HepG2 (cell line): ENCODE results near the gene HADHA. TPM values are rescaled to one million over a fixed set of nuclear protein-coding genes. Genes with fewer than 3 reads are reported as not detected.
A peak's percentile ranks its signal among the peaks of the same experiment; 100 is the strongest.

Experiments used
- ASH2L ChIP-seq: fragments of 300-600, 200-600 bp; sonication (generic); IDR thresholded peaks from 2 replicates; pipeline ENCODE4 v1.7.0; 2017; ENCODE audit warnings: low read depth, mild to moderate bottlenecking, moderate library complexity, mixed read lengths, low read length; ENCODE audit not compliant: insufficient read length
- ERF ChIP-seq: IDR thresholded peaks from 2 replicates; pipeline ENCODE4 v1.6.1; 2018; ENCODE audit warnings: missing biosample characterization, missing genetic modification reagents
- ETV5 ChIP-seq: IDR thresholded peaks from 2 replicates; pipeline ENCODE4 v1.6.1; 2018; ENCODE audit warnings: missing biosample characterization, missing genetic modification reagents, inconsistent platforms, borderline replicate concordance
- FOXA3 ChIP-seq: IDR thresholded peaks from 2 replicates; pipeline ENCODE4 v1.6.1; 2016; ENCODE audit warnings: missing genetic modification reagents, missing compliant biosample characterization
- HNRNPL ChIP-seq: fragments of 200-400 bp; formaldehyde crosslinking; IDR thresholded peaks from 2 replicates; pipeline ENCODE4 v1.6.1; 2017; ENCODE audit warnings: mild to moderate bottlenecking, low read depth, low read length
- KLF15 ChIP-seq: sonication (generic); formaldehyde crosslinking; IDR thresholded peaks from 2 replicates; pipeline ENCODE4 v1.8.1; 2023; ENCODE audit warnings: borderline replicate concordance, mild to moderate bottlenecking, inconsistent platforms, missing genetic modification reagents, mixed read lengths
- MAZ ChIP-seq, 2 experiments: sonication (generic) in 1 of 2; formaldehyde crosslinking in 1 of 2; IDR thresholded peaks; 2 replicates each; pipeline versions ENCODE4 v1.5.0 to v1.6.1; 2012 to 2020; ENCODE audit warnings: low read depth in 2 of 2, mild to moderate bottlenecking in 2 of 2, borderline replicate concordance in 1 of 2, improper control_type of control experiment in 1 of 2, low read length in 1 of 2, missing genetic modification reagents in 1 of 2, moderate library complexity in 1 of 2
- MTA1 ChIP-seq: sonication (generic); formaldehyde crosslinking; IDR thresholded peaks from 2 replicates; pipeline ENCODE4 v1.4.0; 2020; ENCODE audit warnings: missing genetic modification reagents, mild to moderate bottlenecking, borderline replicate concordance
- MXD4 ChIP-seq: IDR thresholded peaks from 2 replicates; pipeline ENCODE4 v1.6.1; 2016; ENCODE audit warnings: mild to moderate bottlenecking, missing biosample characterization, missing genetic modification reagents
- NFE2L2 ChIP-seq: fragments of 150-350 bp; IDR thresholded peaks from 2 replicates; pipeline ENCODE4 v1.6.1; 2014; ENCODE audit warnings: low read length
- NR2C2 ChIP-seq: sonication (generic); formaldehyde crosslinking; IDR thresholded peaks from 2 replicates; pipeline ENCODE4 v1.4.0; 2020; ENCODE audit warnings: missing genetic modification reagents, mild to moderate bottlenecking, moderate library complexity, borderline replicate concordance
- NR3C1 ChIP-seq: sonication (generic); formaldehyde crosslinking; IDR thresholded peaks from 2 replicates; pipeline ENCODE4 v1.4.0; 2020; ENCODE audit warnings: missing genetic modification reagents
- POLR2G ChIP-seq: fragments of 200-400 bp; formaldehyde crosslinking; IDR thresholded peaks from 2 replicates; pipeline ENCODE4 v1.6.1; 2018; ENCODE audit warnings: mild to moderate bottlenecking, low read depth, low read length, moderate library complexity
- STAG1 ChIP-seq: sonication (generic); formaldehyde crosslinking; IDR thresholded peaks from 2 replicates; pipeline ENCODE4 v1.4.0; 2020; ENCODE audit warnings: missing genetic modification reagents
- TBP ChIP-seq: sonication (generic); formaldehyde crosslinking; IDR thresholded peaks from 2 replicates; pipeline ENCODE4 v1.5.0; 2020; ENCODE audit warnings: missing genetic modification reagents
- TSC22D2 ChIP-seq: sonication (generic); formaldehyde crosslinking; IDR thresholded peaks from 2 replicates; pipeline ENCODE4 v1.5.1; 2020; ENCODE audit warnings: missing genetic modification reagents, mild to moderate bottlenecking, borderline replicate concordance
- U2AF1 ChIP-seq: fragments of 200-400 bp; formaldehyde crosslinking; optimal IDR thresholded peaks from 2 replicates; pipeline ENCODE3; 2017; ENCODE audit warnings: mild to moderate bottlenecking, low read depth, low read length
- ZKSCAN1 ChIP-seq: fragments of 150-350 bp; IDR thresholded peaks from 2 replicates; pipeline ENCODE4 v1.6.1; 2014; ENCODE audit warnings: low read length
- ZNF101 ChIP-seq: sonication (generic); formaldehyde crosslinking; IDR thresholded peaks from 2 replicates; pipeline ENCODE4 v1.4.0; 2020; ENCODE audit warnings: mild to moderate bottlenecking, low read depth, missing genetic modification reagents, borderline replicate concordance
- ZNF296 ChIP-seq: sonication (generic); formaldehyde crosslinking; conservative IDR thresholded peaks from 2 replicates; pipeline ENCODE4 v1.5.0; 2020; ENCODE audit warnings: mild to moderate bottlenecking, missing genetic modification reagents
- ZNF7 ChIP-seq: IDR thresholded peaks from 2 replicates; pipeline ENCODE4 v1.6.1; 2016; ENCODE audit warnings: missing biosample characterization, missing genetic modification reagents
- ZNF891 ChIP-seq: sonication (generic); formaldehyde crosslinking; IDR thresholded peaks from 2 replicates; pipeline ENCODE4 v1.5.0; 2020; ENCODE audit warnings: mild to moderate bottlenecking, missing genetic modification reagents
- ZSCAN31 ChIP-seq: sonication (generic); formaldehyde crosslinking; IDR thresholded peaks from 2 replicates; pipeline ENCODE4 v1.5.0; 2020; ENCODE audit warnings: low read depth, mild to moderate bottlenecking, missing genetic modification reagents
- polyA plus RNA-seq, 8 experiments: library from polyadenylated mRNA; depleted of rRNA in 3 of 8; stranded (reverse) in 7 of 8; unstranded in 1 of 8; fragments of >200 nt; fragmentation: Illumina TruSeq in 4 of 8; extraction: Trizol in 4 of 8; gene quantifications; 2 replicates each; pipeline versions ENCODE4 v1.2.1 to v1.2.3, GENCODE V29; 2011 to 2016; ENCODE audit warnings: low read depth in 4 of 8, missing spikeins in 1 of 8, mixed read lengths in 1 of 8; ENCODE audit not compliant: insufficient read depth in 1 of 8
- total RNA-seq, 5 experiments: library from RNA; depleted of rRNA; stranded (reverse); fragments of >200 nt; fragmentation: Illumina TruSeq; extraction: Trizol; gene quantifications; 2 replicates each; pipeline ENCODE4 v1.2.3, GENCODE V29; 2016; ENCODE audit warnings: low read depth in 1 of 5
- TF ChIP-seq, protein P1 (sequence below): sonication (generic); formaldehyde crosslinking; IDR thresholded peaks from 2 replicates; pipeline ENCODE4 v1.5.1; 2020; ENCODE audit warnings: mild to moderate bottlenecking, missing genetic modification reagents
- TF ChIP-seq, protein P2 (sequence below): sonication (generic); formaldehyde crosslinking; IDR thresholded peaks from 2 replicates; pipeline ENCODE4 v1.5.0; 2020; ENCODE audit warnings: missing genetic modification reagents
- TF ChIP-seq, protein P3 (sequence below): IDR thresholded peaks from 2 replicates; pipeline ENCODE4 v1.6.1; 2012; ENCODE audit warnings: inconsistent platforms

Gene HADHA
- total and polyA plus RNA-seq, 2 of the 13 experiments (the other 11 are each of a cell fraction or from before 2014, with no cell fraction given): 102 to 270 TPM

DNA sequence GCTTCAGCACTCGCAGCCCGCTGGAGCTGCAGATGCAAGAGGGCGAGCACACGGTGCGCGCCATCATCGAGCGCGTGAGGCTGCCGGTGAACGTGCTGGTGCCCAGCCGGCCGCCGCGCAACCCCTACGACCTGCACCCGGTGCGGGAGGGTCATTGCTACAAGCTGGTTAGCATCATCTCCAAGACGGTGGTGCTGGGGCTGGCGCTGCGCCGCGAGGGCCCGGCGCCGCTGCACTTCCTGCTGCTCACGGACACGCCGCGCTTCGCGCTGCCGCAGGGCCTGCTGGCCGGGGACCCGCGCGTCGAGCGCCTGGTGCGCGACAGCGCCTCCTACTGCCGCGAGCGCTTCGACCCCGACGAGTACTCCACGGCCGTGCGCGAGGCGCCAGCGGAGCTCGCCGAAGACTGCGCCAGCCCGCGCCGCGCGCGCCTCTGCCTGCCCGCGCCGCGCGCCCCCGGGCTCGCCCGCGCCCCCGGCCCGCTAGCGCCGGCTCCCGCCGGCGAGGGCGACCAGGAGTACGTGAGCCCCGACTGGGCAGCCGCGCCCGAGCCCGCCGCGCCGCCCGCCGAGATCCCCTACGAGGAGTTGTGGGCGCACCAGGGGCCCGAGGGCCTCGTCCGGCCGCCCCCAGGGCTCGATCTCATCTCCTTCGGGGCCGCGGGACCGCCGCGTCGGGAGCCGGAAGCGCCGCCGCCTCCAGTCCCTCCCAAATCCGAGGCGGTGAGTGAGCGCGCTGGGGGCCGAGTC, 59.7 kb downstream of the HADHA start (continued):
- TF ChIP-seq, protein P1, sequence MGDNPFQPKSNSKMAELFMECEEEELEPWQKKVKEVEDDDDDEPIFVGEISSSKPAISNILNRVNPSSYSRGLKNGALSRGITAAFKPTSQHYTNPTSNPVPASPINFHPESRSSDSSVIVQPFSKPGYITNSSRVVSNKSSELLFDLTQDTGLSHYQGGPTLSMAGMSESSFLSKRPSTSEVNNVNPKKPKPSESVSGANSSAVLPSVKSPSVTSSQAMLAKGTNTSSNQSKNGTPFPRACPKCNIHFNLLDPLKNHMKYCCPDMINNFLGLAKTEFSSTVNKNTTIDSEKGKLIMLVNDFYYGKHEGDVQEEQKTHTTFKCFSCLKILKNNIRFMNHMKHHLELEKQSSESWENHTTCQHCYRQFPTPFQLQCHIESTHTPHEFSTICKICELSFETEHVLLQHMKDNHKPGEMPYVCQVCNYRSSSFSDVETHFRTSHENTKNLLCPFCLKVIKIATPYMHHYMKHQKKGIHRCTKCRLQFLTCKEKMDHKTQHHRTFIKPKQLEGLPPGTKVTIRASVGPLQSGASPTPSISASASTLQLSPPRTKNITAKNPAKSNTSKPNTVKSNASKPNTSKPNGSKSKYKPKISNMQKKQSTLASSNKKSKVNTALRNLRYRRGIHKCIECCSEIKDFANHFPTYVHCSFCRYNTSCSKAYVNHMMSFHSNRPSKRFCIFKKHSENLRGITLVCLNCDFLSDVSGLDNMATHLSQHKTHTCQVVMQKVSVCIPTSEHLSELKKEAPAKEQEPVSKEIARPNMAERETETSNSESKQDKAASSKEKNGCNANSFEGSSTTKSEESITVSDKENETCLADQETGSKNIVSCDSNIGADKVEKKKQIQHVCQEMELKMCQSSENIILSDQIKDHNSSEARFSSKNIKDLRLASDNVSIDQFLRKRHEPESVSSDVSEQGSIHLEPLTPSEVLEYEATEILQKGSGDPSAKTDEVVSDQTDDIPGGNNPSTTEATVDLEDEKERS (CRISPR knock-in tag): no peak
- TF ChIP-seq MAZ (IDR thresholded peaks at IDR 0.05; ENCODE audit: borderline replicate concordance, low read depth, low read length): no peak
- no peak for TF ChIP-seq MAZ (CRISPR knock-in tag; IDR thresholded peaks at IDR 0.05; ENCODE audit: low read depth)
- TF ChIP-seq NR2C2: no peak
- TF ChIP-seq, protein P2, sequence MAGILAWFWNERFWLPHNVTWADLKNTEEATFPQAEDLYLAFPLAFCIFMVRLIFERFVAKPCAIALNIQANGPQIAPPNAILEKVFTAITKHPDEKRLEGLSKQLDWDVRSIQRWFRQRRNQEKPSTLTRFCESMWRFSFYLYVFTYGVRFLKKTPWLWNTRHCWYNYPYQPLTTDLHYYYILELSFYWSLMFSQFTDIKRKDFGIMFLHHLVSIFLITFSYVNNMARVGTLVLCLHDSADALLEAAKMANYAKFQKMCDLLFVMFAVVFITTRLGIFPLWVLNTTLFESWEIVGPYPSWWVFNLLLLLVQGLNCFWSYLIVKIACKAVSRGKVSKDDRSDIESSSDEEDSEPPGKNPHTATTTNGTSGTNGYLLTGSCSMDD (CRISPR knock-in tag): no peak
- TF ChIP-seq ZNF296: no peak
- TF ChIP-seq ZNF101 (CRISPR knock-in tag): no peak
- TF ChIP-seq ZSCAN31 (CRISPR knock-in tag): no peak
- no peak for TF ChIP-seq FOXA3 (CRISPR knock-in tag)
- TF ChIP-seq NFE2L2: no peak
- peak; percentile 26; the same call in 1 of the 2 replicates for TF ChIP-seq STAG1 (CRISPR knock-in tag)
- no peak for TF ChIP-seq ERF (CRISPR knock-in tag)
- no peak for TF ChIP-seq U2AF1
- TF ChIP-seq MXD4: no peak
- no peak for TF ChIP-seq ASH2L
- no peak for TF ChIP-seq ZNF891 (CRISPR knock-in tag)
- no peak for TF ChIP-seq POLR2G
- no peak for TF ChIP-seq NR3C1 (CRISPR knock-in tag)
- TF ChIP-seq ZKSCAN1: no peak
- TF ChIP-seq ETV5: 0 out of 2 replicates have a peak, but pooled peaks have one; percentile 16
- TF ChIP-seq MTA1 (CRISPR knock-in tag): no peak
- TF ChIP-seq KLF15: no peak
- TF ChIP-seq TSC22D2 (CRISPR knock-in tag): no peak
- no peak for TF ChIP-seq ZNF7 (CRISPR knock-in tag)
- TF ChIP-seq, protein P3, sequence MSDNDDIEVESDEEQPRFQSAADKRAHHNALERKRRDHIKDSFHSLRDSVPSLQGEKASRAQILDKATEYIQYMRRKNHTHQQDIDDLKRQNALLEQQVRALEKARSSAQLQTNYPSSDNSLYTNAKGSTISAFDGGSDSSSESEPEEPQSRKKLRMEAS: peak; percentile 77
- no peak for TF ChIP-seq HNRNPL
- no peak for TF ChIP-seq TBP (CRISPR knock-in tag)
